Vagina (tissue), 2 donors: ENCODE results near the gene NEB.

ENCODE experiments used
- CTCF ChIP-seq, 3 experiments: fragments of 450-650 bp in 2 of 3; fragments of 200-600 bp in 1 of 3; sonication (generic) in 1 of 3; IDR thresholded peaks; one replicate each; pipeline ENCODE4 v1.5.1; 2017 to 2019; ENCODE audit warnings: antibody characterized with exemption in 3 of 3, mild to moderate bottlenecking in 2 of 3, moderate library complexity in 2 of 3
- POLR2A ChIP-seq, 2 donors: fragments of 450-650 bp; IDR thresholded peaks; one replicate each; pipeline ENCODE4 v1.6.1; 2017; ENCODE audit warnings: antibody characterized with exemption in 2 of 2, mild to moderate bottlenecking in 2 of 2, moderate library complexity in 2 of 2
- POLR2AphosphoS5 ChIP-seq, 2 donors: sonication (generic); formaldehyde crosslinking; IDR thresholded peaks; one replicate each; pipeline ENCODE4 v1.9.0; 2017; ENCODE audit warnings: antibody characterized with exemption in 2 of 2, mild to moderate bottlenecking in 2 of 2, low read depth in 1 of 2; ENCODE audit not compliant: insufficient read depth in 1 of 2

- no peak for TF ChIP-seq CTCF (IDR thresholded peaks at IDR 0.05)
- no peak for TF ChIP-seq POLR2A (IDR thresholded peaks at IDR 0.05)
- no peak for TF ChIP-seq POLR2AphosphoS5 (IDR thresholded peaks at IDR 0.05; ENCODE audit: insufficient read depth in 1 of 2, low read depth in 1 of 2)
Observed at GRCh38 chr2:151776367-151776766, 42.1 kb upstream of the NEB start.
